NCI-H82 treated with DMSO at 0.1 percent for 48 hours (cell line): ENCODE results near the gene SLITRK3.
"Not testable (repeated sequence)": the region's sequence is repeated elsewhere in the genome, so short reads cannot be mapped to it uniquely, and the experiment has no call there.

Experiments
- DNase-seq: peaks from one replicate; lab custom pipeline; 2025; ENCODE audit not compliant: unreplicated experiment; lab: John Stamatoyannopoulos, UW

The SLITRK3 gene

GRCh38 chr3:165192610-165193192, 3.5 kb downstream of the SLITRK3 start:
- no peak for DNase-seq

GRCh38 chr3:165191491-165191890, 4.7 kb downstream of the SLITRK3 start:
- no peak for DNase-seq

- DNase-seq = no peak
These were observed 7.7 kb downstream of the SLITRK3 start for GRCh38 chr3:165188452-165188851.

- DNase-seq = peak; percentile 81
These were observed 10.4 kb downstream of the SLITRK3 start for GRCh38 chr3:165185707-165186327.

GRCh38 chr3:165181556-165181955, 14.6 kb downstream of the SLITRK3 start:
- DNase-seq = no peak

GRCh38 chr3:165170236-165170635, 25.9 kb downstream of the SLITRK3 start:
- DNase-seq = no peak

- no peak for DNase-seq
These were observed 26.8 kb downstream of the SLITRK3 start for GRCh38 chr3:165169368-165169767.

GRCh38 chr3:165162883-165163282, 33.3 kb downstream of the SLITRK3 start:
- no peak for DNase-seq

GRCh38 chr3:165159760-165160421, 36.3 kb downstream of the SLITRK3 start:
- DNase-seq = no peak

- no peak for DNase-seq
These were observed 38.2 kb downstream of the SLITRK3 start for GRCh38 chr3:165158011-165158410.

- DNase-seq = no peak
These were observed 39.3 kb downstream of the SLITRK3 start for GRCh38 chr3:165156757-165157420.

GRCh38 chr3:165148876-165149441, 47.2 kb downstream of the SLITRK3 start:
- no peak for DNase-seq

- no peak for DNase-seq
These were observed 51.9 kb downstream of the SLITRK3 start for GRCh38 chr3:165144271-165144670.

- not testable (repeated sequence) for DNase-seq
These were observed 56.3 kb downstream of the SLITRK3 start for GRCh38 chr3:165139918-165140317.
